ENCODE data around the gene ARPC5. TPM values are rescaled to one million over a fixed set of nuclear protein-coding genes. Genes with fewer than 3 reads are reported as not detected.

Gene ARPC5
- total and polyA plus RNA-seq, 10 of the 15 experiments (the other 5 are each of a cell fraction or from before 2014, with no cell fraction given): 238 to 784 (median 309) TPM

DNA sequence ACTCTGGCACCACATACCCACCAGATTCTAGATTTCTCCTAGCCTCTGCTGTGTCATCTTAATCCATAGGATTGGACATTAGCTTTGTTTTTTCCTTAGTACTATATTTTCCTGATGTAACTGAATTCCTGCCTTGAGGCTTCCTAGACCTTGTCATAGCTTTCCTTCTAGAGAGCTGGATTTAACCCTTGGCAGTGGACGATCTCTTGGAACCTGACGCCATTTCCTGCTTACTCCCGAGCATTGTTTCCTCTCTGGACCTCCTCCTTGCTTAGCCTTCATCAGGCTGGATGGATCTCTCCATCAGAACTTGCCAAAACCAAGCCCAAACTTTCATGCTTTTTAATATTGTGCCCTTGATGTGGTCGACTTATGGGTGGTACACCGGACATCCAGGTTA, 16.0 kb upstream of the ARPC5 start:
- Histone ChIP-seq H4K20me1 (ENCODE audit: control insufficient read depth, insufficient read depth) (no peaks in the 10 kb centered on the region), H2AFZ (ENCODE audit: control insufficient read depth, low read depth, low read length) (peak overlapping the region; percentile 5), H3K79me2 (ENCODE audit: control insufficient read depth, insufficient read depth, low read length) (peaks cover 2% of the 10 kb centered on the region), H3K9me3 (replicated peaks; ENCODE audit: control insufficient read depth, insufficient read depth, low read length) (no peaks in the 10 kb centered on the region), H3K27me3 (replicated peaks in 1 of 2; ENCODE audit: control insufficient read depth in 2 of 2, insufficient read depth in 2 of 2, low read length in 1 of 2) (no peaks in the 10 kb centered on the region), H3K4me2 (ENCODE audit: control insufficient read depth, insufficient read depth) (peak overlapping the region; percentile 33; the same call in 1 of the 2 replicates), H3K9ac (ENCODE audit: control insufficient read depth, insufficient read depth, low read length) (no peak overlapping the region), H3K4me1 (ENCODE audit: control insufficient read depth, insufficient read depth, low read length) (peaks cover 31% of the 10 kb centered on the region), H3K27ac (ENCODE audit: control insufficient read depth, insufficient read depth) (peak overlapping the region; percentile 67), H3K4me3 (no peak overlapping the region; the same call in 1 of the 2 replicates), H3K36me3 (ENCODE audit: control insufficient read depth in 2 of 2, insufficient read depth in 2 of 2, low read length in 1 of 2) (no peaks in the 10 kb centered on the region; a peak in 2 of 4 replicates)
- in situ Hi-C loops (cut with MboI) (loop anchor here (5.0 to 10.0 kb wide), 2 partner anchors 261 to 573 kb away; no protein-coding TSS in a partner anchor), intact Hi-C loops (cut with micrococcal nuclease; ENCODE audit: unreplicated experiment) (loop anchor here (5.0 kb wide), 1 partner anchor 406 kb away; no protein-coding TSS in a partner anchor)
- SMC1A ChIA-PET (ENCODE audit: uncharacterized antibody, unreplicated experiment): interaction anchor here (0.8 to 6.2 kb wide), 17 partner anchors 9 to 264 kb away, joined by 3 to 331 read pairs (median 6); partner anchors contain the start of genes ARPC5 and NCF2
- CTCF ChIA-PET: interaction anchor here (0.7 to 6.5 kb wide), 11 partner anchors 7 to 264 kb away, joined by 3 to 360 read pairs (median 7); partner anchors contain the start of gene ARPC5
- TF ChIP-seq EED (IDR thresholded peaks at IDR 0.05; ENCODE audit: low read depth) (peak; percentile 26; the same call in 1 of the 2 replicates), IKZF1 (conservative IDR thresholded peaks at IDR 0.05) (0 out of 2 replicates have a peak, but pooled peaks have one; percentile 8), POLR2AphosphoS5 (IDR thresholded peaks at IDR 0.05; ENCODE audit: low read length) (no peak), RBBP5 (conservative IDR thresholded peaks at IDR 0.05) (no peak), JUND (IDR thresholded peaks at IDR 0.05; ENCODE audit: low read depth, low read length) (no peak), ZNF217 (IDR thresholded peaks at IDR 0.05) (no peak), CEBPZ (IDR thresholded peaks at IDR 0.05; ENCODE audit: low read depth, low read length) (no peak), CHD4 (IDR thresholded peaks at IDR 0.05) (no peak)
- TF ChIP-seq, protein P1, sequence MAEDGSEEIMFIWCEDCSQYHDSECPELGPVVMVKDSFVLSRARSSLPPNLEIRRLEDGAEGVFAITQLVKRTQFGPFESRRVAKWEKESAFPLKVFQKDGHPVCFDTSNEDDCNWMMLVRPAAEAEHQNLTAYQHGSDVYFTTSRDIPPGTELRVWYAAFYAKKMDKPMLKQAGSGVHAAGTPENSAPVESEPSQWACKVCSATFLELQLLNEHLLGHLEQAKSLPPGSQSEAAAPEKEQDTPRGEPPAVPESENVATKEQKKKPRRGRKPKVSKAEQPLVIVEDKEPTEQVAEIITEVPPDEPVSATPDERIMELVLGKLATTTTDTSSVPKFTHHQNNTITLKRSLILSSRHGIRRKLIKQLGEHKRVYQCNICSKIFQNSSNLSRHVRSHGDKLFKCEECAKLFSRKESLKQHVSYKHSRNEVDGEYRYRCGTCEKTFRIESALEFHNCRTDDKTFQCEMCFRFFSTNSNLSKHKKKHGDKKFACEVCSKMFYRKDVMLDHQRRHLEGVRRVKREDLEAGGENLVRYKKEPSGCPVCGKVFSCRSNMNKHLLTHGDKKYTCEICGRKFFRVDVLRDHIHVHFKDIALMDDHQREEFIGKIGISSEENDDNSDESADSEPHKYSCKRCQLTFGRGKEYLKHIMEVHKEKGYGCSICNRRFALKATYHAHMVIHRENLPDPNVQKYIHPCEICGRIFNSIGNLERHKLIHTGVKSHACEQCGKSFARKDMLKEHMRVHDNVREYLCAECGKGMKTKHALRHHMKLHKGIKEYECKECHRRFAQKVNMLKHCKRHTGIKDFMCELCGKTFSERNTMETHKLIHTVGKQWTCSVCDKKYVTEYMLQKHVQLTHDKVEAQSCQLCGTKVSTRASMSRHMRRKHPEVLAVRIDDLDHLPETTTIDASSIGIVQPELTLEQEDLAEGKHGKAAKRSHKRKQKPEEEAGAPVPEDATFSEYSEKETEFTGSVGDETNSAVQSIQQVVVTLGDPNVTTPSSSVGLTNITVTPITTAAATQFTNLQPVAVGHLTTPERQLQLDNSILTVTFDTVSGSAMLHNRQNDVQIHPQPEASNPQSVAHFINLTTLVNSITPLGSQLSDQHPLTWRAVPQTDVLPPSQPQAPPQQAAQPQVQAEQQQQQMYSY (CRISPR knock-in tag; IDR thresholded peaks at IDR 0.05): no peak
- BruUV-seq (replicated peaks): no TSS peak
- RAD21 ChIA-PET (ENCODE audit: unreplicated experiment): interaction anchor here (0.9 to 6.2 kb wide), 13 partner anchors 9 to 262 kb away, joined by 3 to 299 read pairs (median 6); partner anchors contain the start of gene SMG7
- ATAC-seq (peak; percentile 2; the same call in 2 of the 3 replicates), DNase-seq (ENCODE audit: low read depth, low spot score) (no peak), FAIRE-seq (no peak)
- 80% methylated on average over 5 of the region's 5 CpGs for WGBS (ENCODE audit: insufficient coverage, insufficient replicate concordance, low lambda C conversion rate, missing lambda C conversion rate)
- POLR2A ChIA-PET: interaction anchor here (0.6 to 2.7 kb wide), 5 partner anchors 7 to 50 kb away, joined by 3 to 10 read pairs (median 4); partner anchors contain the start of gene ARPC5

Measured in GM12878 (cell line).